HG03097 (cell line): ENCODE data around the gene PPME1.
"Not testable (repeated sequence)": the region's sequence is repeated elsewhere in the genome, so short reads cannot be mapped to it uniquely, and the experiment has no call there.

ENCODE experiments used
- ATAC-seq: cut with Tn5 transposase; IDR thresholded peaks from one replicate; pipeline ENCODE4 v1.9.1; 2021; ENCODE audit not compliant: unreplicated experiment, low FRiP score

Gene PPME1, protein sequence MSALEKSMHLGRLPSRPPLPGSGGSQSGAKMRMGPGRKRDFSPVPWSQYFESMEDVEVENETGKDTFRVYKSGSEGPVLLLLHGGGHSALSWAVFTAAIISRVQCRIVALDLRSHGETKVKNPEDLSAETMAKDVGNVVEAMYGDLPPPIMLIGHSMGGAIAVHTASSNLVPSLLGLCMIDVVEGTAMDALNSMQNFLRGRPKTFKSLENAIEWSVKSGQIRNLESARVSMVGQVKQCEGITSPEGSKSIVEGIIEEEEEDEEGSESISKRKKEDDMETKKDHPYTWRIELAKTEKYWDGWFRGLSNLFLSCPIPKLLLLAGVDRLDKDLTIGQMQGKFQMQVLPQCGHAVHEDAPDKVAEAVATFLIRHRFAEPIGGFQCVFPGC

DNA sequence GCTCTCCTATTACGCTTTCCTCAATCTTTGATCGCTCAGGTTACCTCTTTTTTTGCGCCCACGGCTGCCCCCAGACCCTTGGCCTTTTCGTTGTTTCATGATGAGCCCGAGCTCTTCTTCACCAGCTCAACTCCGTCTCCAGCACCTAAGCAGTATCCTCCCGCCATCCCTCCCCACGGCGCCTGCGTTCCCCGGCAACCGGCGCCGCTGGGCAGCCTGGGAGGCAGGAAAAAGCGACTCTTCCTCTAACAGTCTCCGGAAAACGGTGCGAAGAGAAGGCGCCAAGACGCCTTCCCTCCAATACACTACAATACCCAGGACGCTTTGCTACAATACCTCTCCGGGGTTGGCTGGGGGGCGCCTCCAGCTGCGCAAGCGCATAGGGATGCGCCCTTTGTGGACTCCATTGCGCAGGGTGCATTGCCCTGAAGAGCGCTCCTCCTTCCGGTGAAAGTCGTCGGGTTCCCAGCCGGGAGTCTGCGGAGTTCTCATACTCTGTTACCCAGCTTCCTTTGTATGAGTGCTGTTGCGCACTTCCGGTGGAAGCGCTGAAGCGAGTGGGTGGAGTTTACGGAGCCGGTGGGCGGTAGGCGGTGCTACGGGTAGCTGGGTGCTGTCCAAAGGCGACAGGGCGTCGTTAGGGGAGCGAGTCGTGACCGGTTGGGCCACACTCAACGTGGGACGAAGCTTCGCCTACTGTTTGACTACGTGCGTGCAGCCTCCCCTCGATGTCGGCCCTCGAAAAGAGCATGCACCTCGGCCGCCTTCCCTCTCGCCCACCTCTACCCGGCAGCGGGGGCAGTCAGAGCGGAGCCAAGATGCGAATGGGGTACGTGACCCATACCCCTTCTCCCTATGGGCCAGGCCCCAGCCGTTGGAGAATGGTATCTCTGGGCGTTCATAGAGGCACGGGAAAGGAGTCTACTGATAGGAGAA is at the start of gene PPME1, which contains the start of gene C2CD3:
Gene PPME1, plus strand, starts transcription at position 596 of the 936 bp plus-strand sequence. Its CDS starts 133 bp downstream, at position 729.
Gene C2CD3, minus strand, starts transcription at position 309 of the 936 bp plus-strand sequence. Its CDS starts 210 bp downstream, at position 99.
- ATAC-seq, result peak; percentile 91

DNA sequence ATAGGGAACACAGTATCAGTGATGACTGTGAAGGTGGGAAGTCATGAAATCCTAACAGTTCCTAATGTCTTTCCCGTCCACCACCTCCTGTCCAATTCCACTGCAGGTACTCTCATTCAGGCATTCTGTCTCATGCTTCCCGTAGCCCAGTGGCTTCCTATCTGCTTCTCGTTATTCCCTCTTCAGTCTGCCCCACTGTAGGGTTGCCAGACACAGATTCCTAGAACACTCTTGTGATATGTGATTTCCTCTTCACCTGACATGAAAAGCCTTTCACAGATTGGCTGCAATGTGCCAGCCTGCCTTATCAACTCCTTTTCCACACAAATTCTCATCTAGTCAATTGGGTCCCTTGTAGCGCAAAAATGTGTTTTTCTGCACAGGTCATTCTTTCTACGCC is 49.3 kb upstream of the PPME1 start:
- ATAC-seq, result no peak

DNA sequence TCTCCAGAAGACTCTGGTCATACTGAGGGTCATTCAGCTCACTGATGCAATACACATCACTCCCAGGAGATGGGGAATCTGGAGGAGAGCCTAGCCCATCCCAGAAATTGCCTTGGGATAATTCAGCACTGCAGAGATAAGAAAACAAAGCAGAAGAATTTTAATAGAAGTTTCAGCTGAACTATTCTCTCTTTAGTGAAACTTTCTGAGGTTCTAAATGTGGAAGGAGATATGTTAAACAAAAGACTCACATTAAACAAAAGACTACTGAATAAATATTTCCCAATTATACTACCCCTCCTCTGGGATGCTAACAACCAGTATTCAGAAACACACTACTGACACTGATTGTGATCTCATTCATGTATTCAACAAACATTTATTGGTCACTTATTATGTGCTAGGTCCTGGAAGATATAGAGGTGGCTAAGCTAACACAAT is 48.1 kb upstream of the PPME1 start:
- no peak for ATAC-seq

DNA sequence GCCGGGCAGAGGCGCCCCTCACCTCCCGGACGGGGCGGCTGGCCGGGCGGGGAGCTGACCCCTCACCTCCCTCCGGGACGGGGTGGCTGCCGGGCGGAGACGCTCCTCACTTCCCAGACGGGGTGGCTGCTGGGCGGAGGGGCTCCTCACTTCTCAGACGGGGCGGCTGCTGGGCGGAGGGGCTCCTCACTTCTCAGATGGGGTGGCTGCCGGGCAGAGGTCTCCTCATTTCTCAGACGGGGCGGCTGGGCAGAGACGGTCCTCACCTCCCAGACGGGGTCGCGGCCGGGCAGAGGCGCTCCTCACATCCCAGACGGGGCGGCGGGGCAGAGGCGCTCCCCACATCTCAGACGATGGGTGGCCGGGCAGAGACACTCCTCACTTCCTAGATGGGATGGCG is 42.0 kb upstream of the PPME1 start:
- ATAC-seq, result not testable (repeated sequence)

DNA sequence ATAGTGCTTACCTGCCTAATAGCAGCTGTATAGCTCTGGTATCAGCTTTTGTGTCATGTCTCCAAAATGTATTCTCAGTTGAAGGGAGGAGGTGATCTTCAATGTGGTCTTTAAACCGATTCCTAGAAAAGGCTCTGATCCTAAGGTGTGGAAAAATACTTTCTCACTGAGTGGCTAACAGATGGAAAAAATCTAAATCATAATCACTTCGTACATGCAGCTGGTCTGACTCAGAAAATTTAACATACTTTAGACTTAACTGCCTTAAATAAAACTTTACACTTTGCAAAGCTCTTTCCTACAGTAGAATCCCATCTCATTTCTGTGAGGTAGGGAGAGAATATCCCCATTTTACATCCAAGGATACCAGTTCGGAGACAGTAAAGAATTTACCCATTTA is 38.3 kb upstream of the PPME1 start:
- no peak for ATAC-seq

DNA sequence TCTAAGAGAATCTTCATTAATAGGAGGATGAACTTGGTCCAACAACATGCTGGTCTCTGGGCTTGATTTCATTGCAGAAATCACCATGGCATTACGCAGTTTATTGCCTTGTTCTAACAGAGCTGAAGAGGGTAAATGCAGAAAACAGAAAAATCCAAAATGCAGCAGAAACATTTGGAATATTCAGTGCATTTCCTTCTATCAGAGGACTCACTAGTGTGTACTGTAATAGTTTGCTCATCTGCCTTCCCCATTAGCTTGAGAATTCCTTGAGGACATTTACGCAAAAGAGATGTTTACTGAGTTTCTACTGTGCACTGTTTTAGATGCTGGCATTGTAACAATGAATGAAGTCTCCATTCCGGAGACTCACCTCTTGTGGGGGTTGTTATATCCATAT is 37.7 kb upstream of the PPME1 start:
- ATAC-seq, result no peak

DNA sequence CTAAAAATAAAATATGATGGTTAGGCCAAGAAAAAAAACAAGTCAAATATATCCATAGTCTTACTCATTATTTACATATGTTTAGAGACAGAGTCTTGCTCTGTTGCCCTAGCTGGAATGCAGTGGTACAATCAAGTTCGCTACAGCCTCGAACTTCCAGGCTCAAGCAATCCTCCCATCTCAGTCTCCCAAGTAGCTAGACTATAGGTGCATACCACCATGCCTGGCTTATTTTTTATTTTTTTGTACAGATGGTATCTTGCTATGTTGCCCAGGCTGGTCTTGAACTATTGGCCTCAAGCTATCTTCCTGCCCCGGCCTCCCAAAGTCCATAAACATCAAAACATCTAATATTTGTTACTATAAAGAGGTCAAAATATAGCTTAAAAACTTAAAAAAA is 36.4 kb upstream of the PPME1 start:
- no peak for ATAC-seq

DNA sequence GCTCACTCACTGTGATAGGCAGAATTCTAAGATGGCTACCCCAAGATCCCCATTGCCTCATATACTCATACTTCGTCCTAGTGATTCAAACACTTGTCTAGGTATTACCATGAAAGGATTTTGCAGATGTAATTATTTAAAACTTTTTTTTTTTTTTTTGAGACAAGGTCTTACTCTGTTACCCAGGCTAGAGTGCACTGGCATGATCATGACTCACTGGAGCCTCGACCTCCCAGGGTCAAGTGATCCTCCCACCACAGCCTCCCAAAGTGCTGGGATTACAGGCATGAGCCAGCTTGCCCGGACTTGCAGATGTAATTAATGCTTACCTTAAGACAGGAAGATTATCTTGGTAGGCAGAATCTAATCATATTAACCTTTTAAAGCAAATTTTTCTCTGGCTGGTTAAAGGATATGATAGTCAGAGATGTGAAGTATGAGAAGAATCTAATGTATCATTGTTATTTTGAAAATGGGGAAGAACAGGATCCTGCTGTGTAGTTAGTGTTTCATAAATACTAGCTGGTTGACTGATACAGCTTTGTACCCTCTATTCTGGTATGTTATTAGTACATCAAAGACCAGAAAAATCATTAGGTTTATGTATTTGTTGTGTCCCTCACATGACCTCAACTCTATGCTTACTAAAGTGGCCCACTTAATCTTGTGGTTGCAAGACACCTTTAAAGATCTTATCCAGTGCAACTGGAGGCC is 35.8 kb upstream of the PPME1 start:
- no peak for ATAC-seq

DNA sequence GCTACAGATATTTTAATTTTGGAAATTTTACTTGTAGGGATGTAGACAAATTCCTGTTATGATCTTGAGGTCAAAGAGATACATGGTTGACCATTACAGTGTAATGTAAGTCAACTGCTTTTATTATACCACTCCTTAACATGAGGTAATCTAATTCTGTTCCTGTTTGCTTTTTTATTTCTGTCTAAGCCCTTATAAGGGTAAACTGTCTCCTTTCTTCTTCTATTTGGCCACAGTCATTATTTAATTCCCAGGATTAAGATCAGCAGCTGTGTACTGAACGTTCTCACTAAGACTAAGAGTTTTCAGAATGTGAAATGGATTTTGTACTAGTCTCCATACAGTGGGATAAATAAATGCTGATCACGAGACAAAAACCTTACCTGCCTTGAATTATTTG is 33.1 kb upstream of the PPME1 start:
- ATAC-seq, result no peak

DNA sequence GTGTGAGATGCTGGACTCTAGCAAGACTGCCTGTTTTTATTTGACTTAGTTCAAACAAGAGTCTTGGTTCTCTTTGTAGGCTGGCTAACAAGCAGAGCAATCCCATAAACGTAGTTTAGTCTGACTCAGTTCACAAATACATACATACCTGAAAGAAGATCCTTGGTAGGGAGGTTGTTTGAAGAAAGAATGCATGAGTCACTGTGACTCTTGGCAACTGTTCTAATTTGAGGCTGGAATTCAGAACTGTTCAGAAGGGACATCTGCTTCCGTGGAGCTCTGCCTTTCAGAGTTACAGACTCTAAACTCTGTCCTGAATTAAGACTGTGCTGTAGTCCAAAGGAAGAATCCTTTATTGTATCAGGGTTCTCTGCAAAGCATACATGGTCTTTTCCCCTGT is 32.5 kb upstream of the PPME1 start:
- no peak for ATAC-seq

DNA sequence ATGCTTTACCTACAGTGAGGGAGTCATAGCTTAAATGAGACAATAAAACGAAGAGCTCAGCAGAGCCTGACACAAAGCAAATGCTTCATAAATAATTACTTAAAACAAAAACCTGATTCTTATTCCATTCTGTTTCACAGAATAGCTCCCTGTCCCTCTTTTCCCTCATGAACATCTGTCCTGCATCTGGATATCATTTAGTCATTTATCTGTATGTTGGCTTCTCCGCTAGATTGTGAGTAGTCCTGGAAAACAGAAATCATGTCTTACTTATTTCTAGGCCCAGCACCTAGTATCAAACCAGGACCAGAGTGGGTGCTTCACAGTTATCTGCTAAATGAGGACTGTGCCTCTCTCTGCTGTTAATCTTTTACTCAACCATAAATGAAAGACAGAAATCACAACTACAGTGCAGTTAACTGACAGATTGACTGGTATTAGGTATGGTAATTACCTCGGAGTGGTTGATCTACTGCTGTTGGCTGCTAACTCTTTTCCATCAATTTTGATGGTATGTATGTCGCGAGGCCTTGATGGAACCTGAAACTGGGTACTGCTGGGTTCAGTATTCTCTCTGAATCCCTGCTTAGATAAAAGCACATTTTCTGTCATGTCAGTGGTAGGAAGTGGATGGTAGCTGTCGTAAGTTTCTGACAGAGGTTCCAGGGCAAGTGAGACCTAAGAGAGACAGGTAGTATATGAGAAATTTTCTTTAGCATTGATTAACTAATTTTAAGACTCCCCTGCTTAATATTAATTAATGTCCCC is 31.8 kb upstream of the PPME1 start:
- ATAC-seq, result no peak

DNA sequence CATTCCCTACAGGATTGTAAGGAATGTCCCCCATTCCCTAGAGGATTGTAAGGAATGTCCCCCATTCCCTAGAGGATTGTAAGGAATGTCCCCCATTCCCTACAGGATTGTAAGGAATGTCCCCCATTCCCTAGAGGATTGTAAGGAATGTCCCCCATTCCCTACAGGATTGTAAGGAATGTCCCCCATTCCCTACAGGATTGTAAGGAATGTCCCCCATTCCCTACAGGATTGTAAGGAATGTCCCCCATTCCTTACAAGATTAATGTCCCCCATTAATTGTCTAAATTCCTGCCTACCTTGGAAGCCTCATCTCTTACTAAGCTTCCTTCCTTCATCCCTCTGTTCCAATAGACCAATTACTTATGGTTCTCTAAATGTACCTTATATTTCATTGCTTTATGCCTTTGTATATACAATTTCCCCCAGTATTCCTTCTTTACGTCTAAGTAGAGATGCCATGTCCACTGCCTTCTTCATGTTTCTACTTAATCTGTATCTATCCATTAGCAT is 31.1 kb upstream of the PPME1 start:
- not testable (repeated sequence) for ATAC-seq

DNA sequence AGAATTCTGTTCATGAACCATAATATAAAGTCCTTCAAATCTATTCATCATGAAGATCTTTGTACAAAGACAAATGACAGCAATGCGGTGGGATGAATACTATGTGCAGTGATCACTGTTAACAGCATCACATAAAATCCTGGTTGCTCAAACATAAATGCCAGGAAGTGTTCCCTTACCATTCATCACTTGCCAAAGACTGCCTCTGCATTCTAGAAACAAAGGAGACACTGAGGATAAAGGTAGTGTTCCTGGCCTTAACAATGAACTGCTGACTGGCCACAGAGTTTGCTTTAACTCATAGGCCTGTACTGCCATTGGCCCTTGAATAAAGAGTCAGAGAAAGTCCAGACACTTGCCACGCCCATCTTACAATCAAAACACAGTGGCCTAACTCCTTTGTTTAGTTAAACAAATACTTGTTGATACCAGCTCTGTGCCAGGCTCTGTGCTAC is 29.8 kb upstream of the PPME1 start:
- ATAC-seq, result no peak

DNA sequence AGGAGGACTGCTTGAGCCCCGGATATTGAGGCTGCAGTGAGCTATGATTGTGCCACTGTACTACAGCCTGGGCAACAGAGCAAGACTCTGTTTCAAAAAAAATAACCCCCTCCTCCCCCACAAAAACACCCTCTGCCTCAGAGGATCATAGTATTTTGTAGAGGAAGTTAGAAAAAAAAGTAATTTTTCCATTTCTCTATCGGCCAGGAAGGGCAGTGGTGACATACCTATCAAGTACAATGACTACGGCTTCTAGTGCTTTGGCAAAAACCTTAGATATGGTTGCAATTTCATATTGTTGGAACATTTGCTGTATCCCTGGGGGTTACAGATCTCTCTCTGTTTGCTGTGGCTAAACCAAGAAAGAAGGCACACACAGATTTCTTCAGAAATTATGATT is 29.2 kb upstream of the PPME1 start:
- ATAC-seq, result no peak

DNA sequence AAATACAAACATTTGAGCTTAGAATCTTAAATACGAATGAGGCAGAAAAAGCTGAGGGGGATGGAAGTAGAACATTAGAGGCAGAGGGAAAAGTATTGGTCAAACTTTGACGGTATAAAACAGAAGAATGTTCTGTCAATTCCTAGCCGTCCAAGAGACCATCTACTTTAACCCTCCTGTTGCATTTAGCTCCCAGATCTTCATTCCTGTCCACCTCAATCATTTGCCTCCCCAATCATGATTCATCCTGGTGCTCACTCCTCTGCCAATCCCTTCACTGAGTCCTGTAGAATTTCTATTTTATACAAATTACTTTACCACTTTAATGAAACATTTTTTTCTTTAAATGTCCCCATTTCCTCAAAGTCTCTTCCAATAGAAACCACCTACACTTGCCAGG is 28.5 kb upstream of the PPME1 start:
- no peak for ATAC-seq

DNA sequence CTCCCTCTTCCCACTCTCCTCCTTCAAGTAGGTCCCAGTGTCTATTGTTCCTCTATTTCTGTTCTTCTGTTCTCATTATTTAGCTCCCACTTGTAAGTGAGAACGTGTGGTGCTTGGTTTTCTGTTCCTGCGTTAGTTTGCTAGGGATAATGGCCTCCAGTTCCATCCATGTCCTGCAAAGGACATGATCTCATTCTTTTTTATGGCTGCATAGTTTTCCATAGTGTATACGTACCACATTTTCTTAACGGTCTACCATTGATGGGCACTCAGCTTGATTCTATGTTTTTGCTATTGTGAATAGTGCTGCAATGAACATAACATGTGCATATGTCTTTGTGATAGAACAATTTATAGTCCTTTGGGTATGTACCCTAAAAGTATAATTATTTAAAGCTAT is 26.5 kb upstream of the PPME1 start:
- ATAC-seq, result no peak

DNA sequence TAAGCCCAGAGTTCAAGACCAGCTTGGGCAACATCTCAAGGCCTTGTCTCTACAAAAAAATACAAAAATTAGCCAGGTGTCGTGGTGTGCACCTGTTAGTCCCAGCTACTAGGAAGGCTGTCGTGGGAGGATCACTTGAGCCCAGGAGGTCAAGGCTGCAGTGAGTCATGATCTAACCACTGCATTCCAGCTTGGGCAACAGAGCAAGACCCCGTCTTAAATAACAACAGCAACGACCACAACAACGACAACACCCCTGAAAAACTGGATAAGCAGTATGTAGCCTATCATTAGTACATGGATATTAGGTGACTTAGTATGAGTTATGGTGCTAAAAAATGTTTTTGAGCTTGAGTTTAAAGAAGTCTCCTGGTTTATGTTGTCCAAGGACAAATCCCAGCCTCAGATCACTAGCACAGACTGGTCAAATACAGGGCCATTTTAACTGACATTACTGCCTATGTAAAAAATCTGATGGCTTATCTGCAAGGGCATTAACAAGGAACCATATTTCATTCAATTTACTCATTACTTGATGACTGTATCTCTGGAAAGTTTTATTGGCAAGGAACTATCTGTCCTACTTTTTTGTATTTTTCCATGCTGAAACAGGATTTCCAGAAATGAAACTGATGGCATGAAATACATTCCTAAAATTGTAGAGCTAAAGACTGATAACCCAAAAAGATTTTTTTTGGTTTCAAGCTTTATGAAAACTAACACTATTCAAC is 23.7 kb upstream of the PPME1 start:
- ATAC-seq, result no peak

DNA sequence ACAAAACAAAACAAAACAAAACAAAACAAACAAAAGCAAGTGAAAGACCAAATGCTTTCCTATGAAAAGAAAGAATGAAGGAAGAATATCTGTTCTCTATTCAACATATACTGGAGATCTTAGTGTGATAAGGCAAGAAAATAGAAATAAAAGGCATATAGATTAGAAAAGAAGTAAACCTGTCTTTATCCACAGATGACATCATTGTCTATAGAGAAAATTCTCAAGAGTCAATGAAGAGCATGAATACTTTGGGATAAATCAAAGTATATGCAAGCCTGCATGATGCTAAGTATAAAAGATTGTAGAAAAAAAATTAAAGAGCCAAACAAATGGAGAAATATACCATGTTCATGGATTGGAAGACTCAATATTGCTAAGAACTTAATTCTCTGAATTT is 17.9 kb upstream of the PPME1 start:
- no peak for ATAC-seq

DNA sequence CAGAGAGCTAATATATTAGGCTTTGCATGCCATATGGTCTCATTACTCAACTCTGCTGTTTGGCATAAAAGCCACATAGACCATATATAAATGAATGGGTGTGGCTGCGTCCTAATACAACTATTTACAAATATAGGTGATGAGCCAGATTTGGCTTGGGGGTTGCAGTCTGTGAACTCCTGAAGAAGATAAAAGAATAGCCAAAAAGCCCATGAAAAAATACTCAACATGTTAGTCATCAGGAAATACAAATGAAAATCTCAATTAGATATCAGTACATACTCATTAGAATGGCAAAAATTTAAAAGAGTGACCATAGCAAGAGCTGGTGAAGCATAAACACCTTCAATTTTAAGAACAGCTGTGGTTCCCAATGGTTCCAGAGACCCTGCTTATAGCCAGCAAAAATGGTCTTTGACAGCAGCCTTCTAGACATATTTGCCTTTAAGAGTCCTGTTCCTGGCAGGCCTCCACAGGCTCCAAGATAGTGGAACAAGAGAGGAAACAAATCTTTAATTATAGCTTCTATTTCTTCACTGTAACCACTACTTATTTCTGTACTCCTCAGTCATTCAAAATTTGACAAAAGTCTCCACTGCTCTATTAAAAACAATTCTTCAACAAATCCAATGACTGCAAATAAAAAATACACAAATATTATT is 16.3 kb upstream of the PPME1 start:
- ATAC-seq, result no peak
